Activated T-helper 1 cell treated with anti-CD3 and anti-CD28 coated beads, Interleukin-2, amount 50 U/mL, for 16 hours (primary cell): ENCODE results near the gene RHOA.
"Not testable (repeated sequence)": the region's sequence is repeated elsewhere in the genome, so short reads cannot be mapped to it uniquely, and the experiment has no call there.

Experiments used
- DNase-seq, 2 donors: peaks; one replicate each; pipeline ENCODE4 v3.0.0-alpha.2; 2020; ENCODE audit warnings: low read depth in 1 of 2, low spot score in 1 of 2

Gene RHOA

DNA sequence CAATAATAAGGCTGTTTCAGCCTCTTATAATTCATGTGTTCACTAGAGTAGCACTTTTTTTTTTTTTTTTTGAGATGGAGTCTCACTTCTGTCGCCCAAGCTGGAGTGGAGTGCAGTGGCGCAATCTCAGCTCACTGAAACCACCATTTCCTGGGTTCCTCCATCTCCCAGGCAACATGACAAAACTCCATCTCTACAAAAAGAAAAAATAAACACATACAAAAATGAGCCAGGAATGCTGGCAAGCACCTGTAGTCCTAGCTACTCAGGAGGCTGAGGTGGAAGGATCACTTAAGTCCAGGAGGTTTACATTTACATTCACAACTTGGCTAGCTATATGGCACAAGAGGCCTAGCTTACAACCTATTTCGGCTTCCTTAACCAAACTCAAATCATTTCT, 78.7 kb downstream of the RHOA start:
- no peak for DNase-seq

- DNase-seq = no peak
Measured at GRCh38 chr3:49329186-49329585, 82.6 kb downstream of the RHOA start.

DNA sequence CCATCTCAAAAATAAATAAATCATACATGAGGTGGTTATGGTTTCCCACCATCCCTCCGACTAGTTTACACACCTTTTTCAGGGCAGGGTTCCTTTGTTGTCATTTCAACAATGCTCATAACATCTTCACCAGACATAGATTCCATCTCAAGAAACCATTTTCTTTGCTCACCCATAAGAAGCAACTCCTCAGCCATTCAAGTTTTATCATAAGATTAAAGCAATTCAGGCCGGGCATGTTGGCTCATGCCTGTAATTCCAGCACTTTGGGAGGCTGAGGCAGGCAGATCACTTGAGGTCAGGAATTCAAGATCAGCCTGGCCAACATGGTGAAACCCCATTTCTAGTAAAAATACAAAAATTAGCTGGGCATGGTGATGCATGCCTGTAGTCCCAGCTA, 83.4 kb downstream of the RHOA start:
- DNase-seq = not testable (repeated sequence)

DNA sequence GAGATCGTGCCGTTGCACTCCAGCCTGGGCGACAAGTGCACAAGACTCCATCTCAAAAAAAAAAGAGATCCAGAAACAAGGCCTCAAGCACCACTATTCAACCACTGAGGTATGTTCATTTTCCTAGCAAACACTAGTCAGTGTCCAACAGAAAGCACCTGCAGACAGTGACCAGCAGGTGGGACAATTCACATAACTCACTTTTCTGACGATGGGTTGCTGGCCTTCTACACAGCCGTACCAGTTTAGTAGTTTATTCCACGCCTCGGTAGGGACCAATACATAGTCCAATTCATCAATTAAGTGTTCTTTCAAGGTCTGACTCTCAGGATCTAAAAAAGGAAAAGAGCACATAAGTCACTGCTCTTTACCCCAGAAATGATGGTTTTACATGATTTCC, 84.3 kb downstream of the RHOA start:
- DNase-seq = no peak

DNA sequence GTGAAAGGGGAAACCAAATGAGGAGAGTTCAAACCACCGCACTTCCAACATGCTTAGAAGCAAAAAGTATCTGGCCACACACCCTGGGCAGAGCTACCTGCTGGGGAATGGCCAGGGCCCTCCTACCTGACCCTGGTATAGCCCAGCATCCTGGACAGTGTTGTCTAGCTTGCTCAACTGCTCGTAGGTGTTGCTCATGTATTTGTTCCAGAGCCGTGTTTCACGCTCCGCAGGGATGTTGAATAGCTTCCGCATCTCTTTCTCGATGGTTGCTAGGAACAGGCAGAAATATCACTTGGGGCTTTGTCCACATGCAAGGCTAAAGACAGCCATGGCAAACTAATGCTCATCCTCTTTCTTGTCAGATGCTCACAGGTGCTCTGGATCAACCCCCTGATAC, 87.0 kb downstream of the RHOA start:
- no peak for DNase-seq

DNA sequence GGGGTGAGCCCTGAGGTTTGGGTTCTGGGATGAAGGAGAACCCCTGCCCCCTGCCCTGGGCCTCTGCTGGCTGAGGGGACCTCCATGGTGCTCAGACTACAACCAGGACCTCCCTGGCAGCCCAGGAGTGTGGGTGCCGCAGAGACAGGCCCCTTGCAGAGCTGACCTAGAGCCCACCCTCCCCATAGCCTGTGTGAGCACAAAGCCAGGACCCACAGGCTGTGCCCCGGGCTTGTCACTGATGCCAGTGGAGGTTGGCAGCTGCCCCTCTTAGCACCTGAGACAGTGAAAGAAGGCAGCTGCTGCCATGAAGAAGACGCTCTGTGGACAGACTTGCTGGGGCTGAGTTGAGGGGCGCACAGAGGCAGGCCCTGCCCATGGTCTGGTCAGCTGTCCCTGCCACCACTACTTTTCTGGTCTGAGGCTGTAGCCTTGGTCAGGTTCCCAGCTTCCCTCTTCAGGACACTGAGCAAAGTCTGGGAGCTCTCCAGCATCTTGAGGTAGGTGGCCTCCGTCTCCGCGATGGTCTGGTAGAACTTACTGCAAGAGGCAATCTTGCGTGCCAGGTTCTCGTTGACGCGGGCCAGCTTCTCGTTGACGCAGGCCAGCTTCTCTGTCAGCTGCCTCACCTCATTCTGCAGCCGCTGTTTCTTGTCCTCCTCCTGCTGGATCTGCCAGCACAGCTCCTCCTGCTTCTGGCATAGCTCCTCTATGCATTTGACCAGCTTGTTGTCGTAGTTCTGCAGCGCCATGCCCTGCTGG, 94.9 kb downstream of the RHOA start:
- DNase-seq = no peak

DNA sequence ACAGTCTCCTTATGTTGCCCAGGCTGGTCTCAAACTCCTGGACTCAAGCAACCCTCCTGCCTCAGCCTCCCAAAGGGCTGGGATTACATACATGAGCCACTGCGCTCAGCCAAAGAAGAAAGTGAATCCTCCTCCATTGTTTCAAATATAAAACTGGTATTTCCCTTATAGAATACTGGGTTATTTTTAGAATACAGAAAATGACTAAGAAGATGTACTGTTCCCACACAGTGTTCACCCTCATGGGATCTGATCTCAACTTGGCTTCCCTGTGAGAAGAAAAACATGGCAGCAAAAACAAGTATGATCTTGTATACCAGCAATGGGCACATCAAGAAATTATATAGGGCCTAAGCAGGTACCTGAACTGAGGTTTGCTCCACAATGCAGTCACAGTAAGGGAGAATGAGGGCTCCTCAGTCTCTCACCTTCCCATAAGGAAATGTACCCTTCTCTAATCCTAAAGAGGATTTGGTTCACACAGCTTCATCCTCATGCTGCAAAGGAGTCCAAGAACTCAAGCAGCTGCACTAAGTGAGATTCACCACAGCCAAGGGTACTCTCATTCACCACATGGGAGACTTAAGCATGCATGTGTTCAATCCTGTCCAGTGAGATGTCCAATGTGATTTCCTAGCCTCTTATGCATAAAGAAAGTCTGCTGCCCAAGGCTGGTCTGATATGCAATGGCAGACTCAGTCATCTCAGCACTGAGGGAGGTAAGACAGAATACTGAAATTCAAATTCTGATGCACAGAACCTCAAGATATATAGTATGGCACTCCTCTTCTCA, 97.7 kb downstream of the RHOA start:
- no peak for DNase-seq

- no peak for DNase-seq
Measured at GRCh38 chr3:49311283-49311682, 100.5 kb downstream of the RHOA start.

DNA sequence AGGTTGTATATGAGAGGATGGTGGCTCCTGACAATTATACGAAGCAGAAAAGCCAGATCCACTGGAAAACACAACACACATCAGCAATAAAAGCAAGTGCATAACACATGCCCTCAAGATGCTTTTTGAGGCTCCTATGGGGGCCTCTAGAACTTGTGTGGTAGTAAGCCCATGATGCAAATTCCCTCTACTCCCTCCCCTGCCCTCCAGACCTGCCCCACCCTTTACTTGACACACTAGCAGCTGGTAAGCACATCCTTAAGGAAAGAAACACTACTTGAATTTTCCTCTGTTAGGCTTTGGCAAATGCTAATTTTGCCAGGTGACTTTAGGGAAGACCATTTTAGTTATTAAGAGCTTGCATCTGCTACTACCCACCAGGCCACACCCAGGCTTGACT, 101.1 kb downstream of the RHOA start:
- no peak for DNase-seq
